IPS DF 6.9 (cell line): ENCODE measurements around the gene ADAM15.

Experiments
- DNase-seq: peaks from one replicate; pipeline ENCODE4 v3.0.0-alpha.2; 2013; ENCODE audit warnings: low read depth, low spot score
- H3K27ac ChIP-seq: one replicate; pipeline ENCODE4 v1.5.1; 2013; ENCODE audit warnings: low read length, control low read depth
- H3K27me3 ChIP-seq: 2 replicates; pipeline ENCODE4 v1.6.1; 2013; ENCODE audit warnings: mild to moderate bottlenecking, low read length; ENCODE audit not compliant: control insufficient read depth, insufficient read depth
- H3K36me3 ChIP-seq: 2 replicates; pipeline ENCODE4 v1.6.1; 2013; ENCODE audit warnings: low read length; ENCODE audit not compliant: control insufficient read depth, insufficient read depth
- H3K4me1 ChIP-seq: 2 replicates; pipeline ENCODE4 v1.6.1; 2013; ENCODE audit warnings: low read length; ENCODE audit not compliant: control insufficient read depth, insufficient read depth
- H3K4me3 ChIP-seq: 2 replicates; pipeline ENCODE4 v1.5.1; 2013; ENCODE audit warnings: mild to moderate bottlenecking, low read length
- H3K9me3 ChIP-seq: 2 replicates; pipeline ENCODE4 v1.6.1; 2013; ENCODE audit warnings: low read length, inconsistent platforms; ENCODE audit not compliant: control insufficient read depth, insufficient read depth
- WGBS: extraction: QIAGEN DNeasy Blood & Tissue Kit; methylation state at CpG from one replicate; pipeline ENCODE4 v1.1.7; 2013; ENCODE audit warnings: mixed read lengths, missing lambda C conversion rate; ENCODE audit not compliant: insufficient read length, insufficient coverage; 5-methylcytosine and 5-hydroxymethylcytosine counted together

Gene ADAM15

GRCh38 chr1:155082301-155083051, 31.4 kb downstream of the ADAM15 start:
- no peak for DNase-seq
- Histone ChIP-seq H3K27ac (no peak overlapping the region), H3K4me3 (no peak overlapping the region; the same call in 1 of the 2 replicates), H3K9me3 (no peaks in the 10 kb centered on the region), H3K4me1 (peaks cover 6% of the 10 kb centered on the region; the same call in 1 of the 2 replicates), H3K36me3 (no peaks in the 10 kb centered on the region), H3K27me3 (peaks cover 48% of the 10 kb centered on the region)
- WGBS = no CpG with 5 or more reads among the region's 36 CpGs

- DNase-seq = no peak
- peaks cover 6% of the 10 kb centered on the region; the same call in 1 of the 2 replicates for H3K4me1 ChIP-seq
- no peaks in the 10 kb centered on the region for H3K36me3 ChIP-seq
- peaks cover 44% of the 10 kb centered on the region for H3K27me3 ChIP-seq
- no peaks in the 10 kb centered on the region for H3K9me3 ChIP-seq
- no CpG with 5 or more reads among the region's 6 CpGs for WGBS
- H3K27ac ChIP-seq = no peak overlapping the region
- no peak overlapping the region for H3K4me3 ChIP-seq
Measured at GRCh38 chr1:155083052-155083541, 32.0 kb downstream of the ADAM15 start.

DNA sequence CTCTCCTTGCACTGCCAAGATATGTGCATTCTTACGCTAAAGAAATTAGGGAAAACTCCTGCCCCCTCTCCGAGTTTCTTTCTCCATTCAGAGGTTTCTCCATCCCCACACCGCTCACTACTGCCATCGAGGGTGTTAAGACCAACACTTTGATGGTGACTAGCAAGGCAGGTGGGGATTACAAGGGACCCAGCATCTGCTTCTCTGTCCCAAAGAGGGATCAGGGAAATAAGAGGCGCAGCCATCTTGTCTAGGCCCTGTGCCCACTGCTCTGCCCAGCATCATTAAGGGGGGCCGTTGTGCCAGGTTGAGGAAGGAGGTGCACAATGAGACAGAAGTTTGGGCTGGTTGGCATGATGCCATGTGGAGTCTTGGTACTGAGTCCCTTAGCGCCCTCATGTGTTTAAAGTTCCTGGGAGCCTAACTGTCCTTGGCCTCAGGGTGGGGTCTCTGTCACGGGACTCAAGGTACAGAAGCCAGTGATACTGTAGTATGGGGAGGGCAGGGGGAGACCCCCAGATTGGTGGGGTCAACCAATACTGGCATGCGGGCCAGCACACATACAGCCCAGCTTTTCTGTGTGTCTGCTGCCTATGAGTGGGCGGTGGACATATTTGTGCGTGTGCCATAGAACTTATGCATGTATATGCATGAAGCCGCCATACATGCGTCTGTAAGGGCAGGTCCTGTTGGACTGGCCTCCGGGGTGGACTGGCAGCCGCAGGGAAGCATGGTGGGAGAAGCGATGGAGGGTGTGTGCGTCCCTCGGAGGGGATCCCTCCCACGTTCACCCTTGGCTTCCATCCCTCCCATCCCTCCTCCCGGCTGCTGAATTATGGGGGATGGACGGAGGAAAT, 33.0 kb downstream of the ADAM15 start:
- H3K27me3 ChIP-seq = peaks cover 38% of the 10 kb centered on the region
- H3K4me1 ChIP-seq = peaks cover 5% of the 10 kb centered on the region; the same call in 1 of the 2 replicates
- WGBS = no CpG with 5 or more reads among the region's 21 CpGs
- no peak for DNase-seq
- no peak overlapping the region for H3K27ac ChIP-seq
- H3K36me3 ChIP-seq = no peaks in the 10 kb centered on the region
- no peaks in the 10 kb centered on the region for H3K9me3 ChIP-seq
- no peak overlapping the region; the same call in 1 of the 2 replicates for H3K4me3 ChIP-seq

GRCh38 chr1:155084722-155085503, 33.8 kb downstream of the ADAM15 start:
- H3K27ac ChIP-seq = no peak overlapping the region

GRCh38 chr1:155085504-155086127, 34.5 kb downstream of the ADAM15 start:
- no CpG with 5 or more reads among the region's 32 CpGs for WGBS
- no peak overlapping the region for H3K27ac ChIP-seq
- no peaks in the 10 kb centered on the region for H3K36me3 ChIP-seq
- peaks cover 5% of the 10 kb centered on the region; the same call in 1 of the 2 replicates for H3K4me1 ChIP-seq
- H3K27me3 ChIP-seq = peaks cover 28% of the 10 kb centered on the region
- DNase-seq = no peak
- peak overlapping the region; percentile 72; the same call in 1 of the 2 replicates for H3K4me3 ChIP-seq
- no peaks in the 10 kb centered on the region for H3K9me3 ChIP-seq

More at GRCh38 chr1:155084722-155085503, 33.8 kb downstream of the ADAM15 start:
- Histone ChIP-seq H3K36me3 (no peaks in the 10 kb centered on the region), H3K27me3 (peaks cover 30% of the 10 kb centered on the region), H3K9me3 (no peaks in the 10 kb centered on the region), H3K4me3 (peak overlapping the region; percentile 72), H3K4me1 (peaks cover 5% of the 10 kb centered on the region; the same call in 1 of the 2 replicates)
- no peak for DNase-seq
- no CpG with 5 or more reads among the region's 67 CpGs for WGBS

- Histone ChIP-seq H3K27me3 (peaks cover 25% of the 10 kb centered on the region), H3K4me3 (peak overlapping the region; percentile 72; the same call in 1 of the 2 replicates), H3K27ac (no peak overlapping the region), H3K36me3 (no peaks in the 10 kb centered on the region), H3K4me1 (peaks cover 8% of the 10 kb centered on the region; the same call in 1 of the 2 replicates), H3K9me3 (no peaks in the 10 kb centered on the region)
- no CpG with 5 or more reads among the region's 24 CpGs for WGBS
- no peak for DNase-seq
Measured at GRCh38 chr1:155086128-155086741, 35.1 kb downstream of the ADAM15 start.

DNA sequence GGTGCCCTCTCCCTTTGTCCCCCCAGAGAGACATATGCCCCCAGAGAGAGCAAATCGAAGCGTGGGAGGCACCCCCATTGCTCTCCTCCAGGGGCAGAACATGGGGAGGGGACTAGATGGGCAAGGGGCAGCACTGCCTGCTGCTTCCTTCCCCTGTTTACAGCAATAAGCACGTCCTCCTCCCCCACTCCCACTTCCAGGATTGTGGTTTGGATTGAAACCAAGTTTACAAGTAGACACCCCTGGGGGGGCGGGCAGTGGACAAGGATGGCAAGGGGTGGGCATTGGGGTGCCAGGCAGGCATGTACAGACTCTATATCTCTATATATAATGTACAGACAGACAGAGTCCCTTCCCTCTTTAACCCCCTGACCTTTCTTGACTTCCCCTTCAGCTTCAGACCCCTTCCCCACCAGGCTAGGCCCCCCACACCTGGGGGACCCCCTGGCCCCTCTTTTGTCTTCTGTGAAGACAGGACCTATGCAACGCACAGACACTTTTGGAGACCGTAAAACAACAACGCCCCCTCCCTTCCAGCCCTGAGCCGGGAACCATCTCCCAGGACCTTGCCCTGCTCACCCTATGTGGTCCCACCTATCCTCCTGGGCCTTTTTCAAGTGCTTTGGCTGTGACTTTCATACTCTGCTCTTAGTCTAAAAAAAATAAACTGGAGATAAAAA, 35.9 kb downstream of the ADAM15 start:
- Histone ChIP-seq H3K9me3 (no peaks in the 10 kb centered on the region), H3K4me3 (no peak overlapping the region), H3K27me3 (peaks cover 19% of the 10 kb centered on the region), H3K36me3 (no peaks in the 10 kb centered on the region), H3K4me1 (peaks cover 12% of the 10 kb centered on the region; the same call in 1 of the 2 replicates), H3K27ac (no peak overlapping the region)
- WGBS = no CpG with 5 or more reads among the region's 8 CpGs
- DNase-seq = no peak

- Histone ChIP-seq H3K36me3 (no peaks in the 10 kb centered on the region), H3K27ac (no peak overlapping the region), H3K4me1 (peaks cover 8% of the 10 kb centered on the region; the same call in 1 of the 2 replicates), H3K4me3 (no peak overlapping the region), H3K9me3 (no peaks in the 10 kb centered on the region), H3K27me3 (no peaks in the 10 kb centered on the region)
- peak; percentile 82 for DNase-seq
- WGBS = no CpG with 5 or more reads among the region's 29 CpGs
Measured at GRCh38 chr1:155091071-155092051, 40.2 kb downstream of the ADAM15 start.
